CD4-positive, CD25-positive, alpha-beta regulatory T cell (primary cell): ENCODE data around the gene KCNJ18. TPM values are rescaled to one million over a fixed set of nuclear protein-coding genes. Genes with fewer than 3 reads are reported as not detected.
"Not testable (repeated sequence)": the region's sequence is repeated elsewhere in the genome, so short reads cannot be mapped to it uniquely, and the experiment has no call there.

Source experiments
- ATAC-seq, 2 donors: fragments of 150-1000 bp; cut with Tn5 transposase; one replicate each; pipeline ENCODE4 v1.10.0; 2021; ENCODE audit warnings: low read depth in 2 of 2, moderate number of reproducible peaks in 2 of 2, moderate library complexity in 1 of 2
- DNase-seq, 3 donors: peaks; one replicate each; pipeline versions ENCODE4 v3.0.0 to v3.0.0-alpha.2; 2012 to 2022; ENCODE audit warnings: mixed read lengths in 1 of 3
- H3K27ac ChIP-seq: one replicate; pipeline ENCODE4 v1.7.0; 2013; ENCODE audit warnings: mild to moderate bottlenecking, low read length; ENCODE audit not compliant: insufficient read depth, poor library complexity, severe bottlenecking
- H3K27me3 ChIP-seq: one replicate; pipeline ENCODE4 v1.7.0; 2013; ENCODE audit warnings: low read length; ENCODE audit not compliant: control insufficient read depth, insufficient read depth
- H3K36me3 ChIP-seq: one replicate; pipeline ENCODE4 v1.7.0; 2013; ENCODE audit warnings: mild to moderate bottlenecking, low read length, moderate library complexity; ENCODE audit not compliant: control insufficient read depth, insufficient read depth
- H3K4me1 ChIP-seq: 2 replicates; pipeline ENCODE4 v1.7.0; 2013; ENCODE audit warnings: mild to moderate bottlenecking, low read length; ENCODE audit not compliant: insufficient read depth, control insufficient read depth, poor library complexity, severe bottlenecking
- H3K4me3 ChIP-seq: one replicate; pipeline ENCODE4 v1.7.0; 2013; ENCODE audit warnings: low read depth, mild to moderate bottlenecking, low read length, moderate library complexity
- H3K9me3 ChIP-seq, 2 experiments: 1 replicate in 1 of 2; 2 replicates in 1 of 2; pipeline ENCODE4 v1.7.0; 2013; ENCODE audit warnings: low read length in 2 of 2, mild to moderate bottlenecking in 1 of 2, moderate library complexity in 1 of 2; ENCODE audit not compliant: control insufficient read depth in 2 of 2
- H3K27ac Mint-ChIP-seq, 3 donors: one replicate each; pipeline ENCODE4 v1.8.0; 2020 to 2022; ENCODE audit warnings: mild to moderate bottlenecking in 3 of 3, mixed read lengths in 3 of 3, moderate library complexity in 2 of 3
- H3K27me3 Mint-ChIP-seq: one replicate; pipeline ENCODE4 v1.8.0; 2022; ENCODE audit warnings: mild to moderate bottlenecking, mixed read lengths
- H3K36me3 Mint-ChIP-seq: one replicate; pipeline ENCODE4 v1.8.0; 2020; ENCODE audit warnings: mixed read lengths
- H3K4me1 Mint-ChIP-seq, 4 donors: one replicate each; pipeline ENCODE4 v1.8.0; 2020 to 2022; ENCODE audit warnings: mixed read lengths in 4 of 4, mild to moderate bottlenecking in 1 of 4
- H3K4me3 Mint-ChIP-seq, 4 donors: one replicate each; pipeline ENCODE4 v1.8.0; 2020 to 2022; ENCODE audit warnings: mild to moderate bottlenecking in 4 of 4, mixed read lengths in 4 of 4, moderate library complexity in 3 of 4
- H3K9me3 Mint-ChIP-seq, 7 donors: one replicate each; pipeline ENCODE4 v1.8.0; 2020 to 2022; ENCODE audit warnings: mixed read lengths in 7 of 7, mild to moderate bottlenecking in 3 of 7, moderate library complexity in 2 of 7
- polyA plus RNA-seq, 4 donors: library from polyadenylated mRNA; unstranded; fragments of 300-500 nt; fragmentation: Illumina TruSeq; gene quantifications; one replicate each; pipeline ENCODE4 v1.2.3, GENCODE V29; 2021
- total RNA-seq: library from RNA; stranded (reverse); gene quantifications from one replicate; pipeline ENCODE4 v1.2.3, GENCODE V29; 2022

The KCNJ18 gene
- total and polyA plus RNA-seq, 5 donors from 2014 or later: not detected

DNA sequence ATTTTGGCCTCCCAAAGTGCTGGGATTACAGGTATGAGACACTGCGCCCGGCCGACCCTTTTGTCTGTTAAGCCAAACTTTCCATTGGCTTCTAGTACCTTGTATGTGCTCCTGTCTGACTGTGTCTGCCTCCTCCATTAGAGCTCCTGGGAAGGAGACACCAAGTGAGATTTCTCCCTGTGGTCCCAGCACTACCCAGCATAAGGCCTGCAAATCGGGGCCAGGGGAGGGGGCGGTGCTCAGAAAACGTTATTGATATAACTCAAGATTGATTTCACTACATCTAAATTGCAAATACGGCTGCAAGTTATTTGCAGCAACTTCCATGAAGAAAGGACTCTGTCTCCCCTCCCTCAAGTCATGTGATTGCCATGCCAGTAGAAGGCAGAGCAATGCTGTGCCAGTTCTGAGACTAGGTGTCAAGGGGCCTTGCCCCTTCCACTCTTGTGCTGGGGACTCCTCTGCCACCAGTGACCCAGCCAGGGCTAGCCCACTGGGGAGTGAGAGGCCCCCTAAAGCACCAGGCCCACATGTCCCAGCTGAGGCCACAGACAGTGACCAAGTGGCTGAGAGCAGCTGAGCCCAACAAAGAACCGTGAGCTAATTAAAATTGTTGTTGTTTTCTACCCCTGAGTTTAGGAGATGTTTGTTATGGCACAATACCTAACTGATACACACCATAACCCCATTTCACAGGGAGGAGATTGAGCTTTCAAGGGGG lies 55.0 kb downstream of the KCNJ18 start:
- H3K9me3 Mint-ChIP-seq: peaks cover 0 to 15% (median 3%) of the 10 kb centered on the region in 7 donors
- not testable (repeated sequence) for H3K27ac Mint-ChIP-seq, H3K27me3 ChIP-seq, H3K9me3 ChIP-seq, H3K27me3 Mint-ChIP-seq, H3K4me1 Mint-ChIP-seq, DNase-seq, H3K4me3 Mint-ChIP-seq, H3K27ac ChIP-seq, H3K4me3 ChIP-seq, H3K36me3 Mint-ChIP-seq, H3K4me1 ChIP-seq, H3K36me3 ChIP-seq, ATAC-seq

DNA sequence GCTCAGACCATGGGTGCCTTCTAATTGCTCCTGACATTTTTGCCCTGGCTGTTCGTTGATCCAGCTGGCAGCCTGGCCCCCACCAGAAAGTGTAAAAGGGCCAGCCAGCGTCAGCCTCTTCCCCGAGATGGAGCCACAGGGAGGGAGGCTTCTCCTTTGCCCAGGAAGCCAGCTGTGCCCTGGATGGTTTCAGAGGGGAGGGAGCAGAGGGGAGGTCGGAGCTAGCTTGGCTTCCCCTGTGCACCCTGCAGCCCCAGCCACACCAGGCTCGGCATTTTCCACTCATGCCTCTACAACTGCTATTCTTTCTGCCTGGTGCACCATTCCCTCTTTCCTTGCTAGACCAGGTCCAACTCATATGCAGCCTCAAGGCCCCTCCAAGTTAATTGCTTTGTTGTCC lies 56.4 kb downstream of the KCNJ18 start:
- not testable (repeated sequence) for H3K4me1 Mint-ChIP-seq, H3K27ac ChIP-seq, H3K27ac Mint-ChIP-seq, DNase-seq, H3K9me3 ChIP-seq, H3K4me1 ChIP-seq, H3K4me3 Mint-ChIP-seq, H3K27me3 Mint-ChIP-seq, H3K4me3 ChIP-seq, H3K36me3 Mint-ChIP-seq, H3K27me3 ChIP-seq, ATAC-seq, H3K36me3 ChIP-seq
- peaks cover 0 to 15% (median 3%) of the 10 kb centered on the region in 7 donors for H3K9me3 Mint-ChIP-seq

DNA sequence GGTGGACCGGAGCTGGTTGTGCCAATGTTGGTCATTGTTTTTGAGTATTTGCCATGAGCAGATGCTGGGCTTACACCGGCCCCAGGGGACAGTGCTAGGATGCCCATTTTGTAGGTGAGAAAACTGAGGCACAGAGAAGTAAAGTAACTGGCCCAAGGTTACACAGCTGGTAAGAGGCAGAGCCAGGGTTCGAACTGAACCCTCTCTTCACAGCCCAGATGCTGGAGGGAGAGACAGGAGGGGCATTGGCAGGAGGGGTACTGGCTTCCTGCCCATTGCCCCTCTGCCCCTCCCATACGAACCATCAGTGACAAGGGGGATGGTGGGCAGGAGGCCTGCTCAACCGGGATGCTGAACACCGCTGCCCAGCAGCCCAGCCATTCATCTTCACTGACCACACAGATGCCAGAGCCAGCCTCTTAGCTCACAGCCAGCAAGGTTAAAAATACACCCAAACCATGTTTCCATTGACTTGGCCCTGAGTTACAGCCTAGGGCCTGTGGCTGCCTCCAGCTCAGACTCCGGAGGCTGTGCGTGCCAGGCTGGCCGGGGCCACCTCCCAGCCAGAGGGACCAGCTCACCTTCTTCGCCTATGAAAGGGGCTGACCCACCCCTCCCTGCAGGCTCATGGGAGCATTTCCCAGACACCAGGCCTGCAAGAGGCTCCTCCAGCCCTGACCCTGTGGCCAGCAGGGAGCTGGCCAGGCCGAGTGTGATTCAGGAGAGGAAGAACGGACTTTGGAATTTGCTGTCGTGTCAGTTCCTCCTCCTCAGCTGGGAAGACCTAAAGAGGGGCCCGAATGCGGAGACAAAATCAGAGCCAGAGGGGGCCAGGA lies 57.6 kb downstream of the KCNJ18 start:
- DNase-seq, H3K4me1 Mint-ChIP-seq, H3K9me3 ChIP-seq, H3K4me3 Mint-ChIP-seq, H3K27me3 Mint-ChIP-seq, H3K27ac ChIP-seq, H3K27ac Mint-ChIP-seq, H3K4me3 ChIP-seq, H3K36me3 Mint-ChIP-seq, H3K4me1 ChIP-seq, ATAC-seq, H3K36me3 ChIP-seq, H3K27me3 ChIP-seq: not testable (repeated sequence)
- peaks cover 0 to 15% (median 3%) of the 10 kb centered on the region in 7 donors for H3K9me3 Mint-ChIP-seq

DNA sequence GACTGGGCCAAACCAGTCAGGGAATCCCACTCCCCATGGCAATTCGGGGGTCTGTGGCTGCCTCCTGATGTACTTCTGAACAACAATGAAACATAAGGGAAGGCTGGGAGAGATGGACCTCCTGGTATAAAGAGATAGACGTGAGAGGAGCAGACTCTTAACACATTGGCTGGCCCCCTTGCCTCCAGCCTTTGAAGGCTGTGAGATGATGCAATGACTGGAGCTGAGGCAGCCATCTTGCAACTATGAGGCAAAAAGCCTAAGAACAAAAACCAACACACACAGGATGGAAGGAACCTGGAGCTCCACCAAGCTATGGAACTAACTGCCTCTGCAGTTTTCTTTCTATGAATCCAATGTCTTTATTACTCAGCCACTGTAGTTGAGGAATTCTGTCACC lies 58.8 kb downstream of the KCNJ18 start:
- not testable (repeated sequence) for H3K27ac ChIP-seq, H3K4me3 Mint-ChIP-seq, H3K27ac Mint-ChIP-seq

More for the DNA sequence above, 58.8 kb downstream of the KCNJ18 start:
- not testable (repeated sequence) for H3K36me3 ChIP-seq, ATAC-seq, H3K27me3 ChIP-seq, H3K9me3 ChIP-seq, H3K4me1 Mint-ChIP-seq, H3K27me3 Mint-ChIP-seq, H3K4me3 ChIP-seq, DNase-seq, H3K36me3 Mint-ChIP-seq, H3K4me1 ChIP-seq
- H3K9me3 Mint-ChIP-seq: peaks cover 0 to 15% (median 3%) of the 10 kb centered on the region in 7 donors
